Measurements from ENCODE around the gene OSBPL1A. TPM values are rescaled to one million over a fixed set of nuclear protein-coding genes. Genes with fewer than 3 reads are reported as not detected.
"Not testable (repeated sequence)": the region's sequence is repeated elsewhere in the genome, so short reads cannot be mapped to it uniquely, and the experiment has no call there.

The OSBPL1A gene
- total RNA-seq, 1 donor from 2014 or later, result 42.0 TPM

DNA sequence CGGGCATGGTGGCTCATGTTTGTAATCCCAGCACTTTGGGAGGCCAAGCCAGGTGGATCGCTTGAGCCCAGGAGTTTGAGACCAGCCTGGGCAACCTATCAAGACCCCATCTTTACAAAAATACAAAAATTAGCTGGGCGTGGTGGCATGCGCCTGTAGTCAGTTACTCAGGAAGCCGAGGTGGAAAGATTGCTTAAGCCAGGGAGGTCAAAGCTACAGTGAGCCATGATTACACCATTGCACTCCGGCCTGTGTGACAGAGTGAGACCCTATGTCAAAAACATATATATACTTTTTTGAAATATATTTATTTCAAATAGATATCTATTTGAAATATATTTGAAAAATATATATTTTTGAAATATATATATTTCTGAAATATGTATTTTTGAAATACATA lies 10.9 kb downstream of the OSBPL1A start:
- TF ChIP-seq CTCF (IDR thresholded peaks at IDR 0.05), result no peak
- DNase-seq (no peak), ATAC-seq (no peak)
- H3K9me3 ChIP-seq, result no peaks in the 10 kb centered on the region
- H3K4me3 ChIP-seq, result no peak overlapping the region
- H3K4me1 ChIP-seq, result no peaks in the 10 kb centered on the region
- no peak overlapping the region for H3K27ac ChIP-seq
- H3K27me3 ChIP-seq, result no peaks in the 10 kb centered on the region
- H3K36me3 ChIP-seq, result no peaks in the 10 kb centered on the region
- intact Hi-C loops (cut with DNase I), result no loop called here

DNA sequence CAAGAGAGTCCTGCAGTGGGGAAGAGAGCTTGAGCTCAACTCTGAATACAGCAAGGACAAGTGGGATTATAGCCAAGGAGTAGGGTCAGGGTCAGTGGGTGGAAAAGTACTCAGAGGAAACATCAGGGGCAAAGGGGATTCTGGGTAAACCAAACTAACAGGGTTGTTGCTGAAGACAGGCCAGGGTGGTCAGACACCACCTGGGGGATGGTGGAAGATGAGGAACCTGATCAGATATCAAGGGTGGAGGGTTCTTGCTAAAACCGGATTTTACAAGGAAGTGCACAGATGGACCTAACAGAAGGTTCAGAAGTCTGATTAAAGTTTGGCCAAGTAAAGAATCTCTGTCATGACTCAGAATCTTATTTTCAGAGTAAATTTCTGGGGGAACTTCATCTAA lies 16.5 kb downstream of the OSBPL1A start:
- Histone ChIP-seq H3K36me3 (no peaks in the 10 kb centered on the region), H3K4me1 (no peaks in the 10 kb centered on the region), H3K27ac (no peak overlapping the region), H3K27me3 (no peaks in the 10 kb centered on the region), H3K4me3 (no peak overlapping the region), H3K9me3 (no peaks in the 10 kb centered on the region)
- intact Hi-C loops (cut with DNase I), result no loop called here
- ATAC-seq (no peak), DNase-seq (no peak)
- no peak for TF ChIP-seq CTCF (IDR thresholded peaks at IDR 0.05)

DNA sequence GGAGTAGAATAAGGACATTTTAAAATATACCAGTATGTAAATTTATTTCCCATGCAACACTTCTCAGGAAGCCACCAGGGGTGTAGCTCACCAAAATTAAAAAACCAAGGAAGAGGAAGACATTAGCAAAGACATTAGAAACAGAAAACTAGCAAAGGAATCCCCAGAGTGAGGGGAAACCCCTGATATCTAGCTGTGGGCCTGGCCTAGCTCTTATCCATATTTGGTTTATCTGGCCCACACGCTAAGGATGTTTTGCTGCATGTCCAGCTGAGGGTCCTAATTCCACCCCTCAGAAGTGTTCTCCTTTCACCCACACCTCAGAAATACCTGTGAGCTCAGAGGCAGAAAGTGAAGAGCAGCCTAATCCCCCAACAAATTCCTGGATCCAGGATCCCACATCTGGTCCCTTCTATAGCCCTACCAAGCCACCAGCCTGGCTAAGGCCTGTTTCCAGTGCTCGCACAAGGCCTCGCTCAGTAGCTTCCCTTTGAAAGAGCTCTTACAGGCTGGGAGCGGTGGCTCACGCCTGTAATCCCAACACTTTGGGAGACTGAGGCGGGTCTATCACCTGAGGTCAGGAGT lies 17.4 kb downstream of the OSBPL1A start:
- intact Hi-C loops (cut with DNase I), result no loop called here
- Histone ChIP-seq H3K9me3 (no peaks in the 10 kb centered on the region), H3K4me3 (no peak overlapping the region), H3K27ac (no peak overlapping the region), H3K4me1 (no peaks in the 10 kb centered on the region), H3K27me3 (no peaks in the 10 kb centered on the region), H3K36me3 (no peaks in the 10 kb centered on the region)
- no peak for TF ChIP-seq CTCF (IDR thresholded peaks at IDR 0.05)
- no peak for ATAC-seq
- no peak for DNase-seq

DNA sequence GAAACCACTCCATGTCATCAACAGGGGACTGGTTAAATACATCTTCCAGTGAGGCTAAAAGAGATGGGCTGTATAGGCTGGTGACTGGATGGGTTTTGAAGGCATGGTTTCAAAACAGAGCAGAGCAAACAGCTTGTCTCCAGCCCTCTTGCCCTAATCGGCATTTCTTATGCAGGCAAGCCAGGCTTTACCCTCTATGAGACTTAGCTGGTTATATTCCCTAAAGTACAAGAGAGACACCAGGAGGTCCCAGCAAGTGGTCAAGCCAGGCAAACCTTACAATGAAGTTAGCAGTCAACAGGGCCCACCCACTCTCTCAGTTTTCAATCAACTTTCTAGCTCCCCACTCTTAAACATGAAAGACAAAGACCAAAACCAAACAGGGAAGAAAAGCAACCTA lies 19.0 kb downstream of the OSBPL1A start:
- no peaks in the 10 kb centered on the region for H3K4me1 ChIP-seq
- no peaks in the 10 kb centered on the region for H3K36me3 ChIP-seq
- intact Hi-C loops (cut with DNase I), result no loop called here
- H3K27ac ChIP-seq, result no peak overlapping the region
- no peaks in the 10 kb centered on the region for H3K9me3 ChIP-seq
- no peak for TF ChIP-seq CTCF (IDR thresholded peaks at IDR 0.05)
- H3K27me3 ChIP-seq, result no peaks in the 10 kb centered on the region
- DNase-seq (no peak), ATAC-seq (no peak)
- no peak overlapping the region for H3K4me3 ChIP-seq

GRCh38 chr18:24376531-24376930 lies 21.1 kb downstream of the OSBPL1A start:
- H3K4me1 ChIP-seq; DNase-seq; H3K27me3 ChIP-seq; H3K27ac ChIP-seq; H3K4me3 ChIP-seq; intact Hi-C loops (cut with DNase I); H3K9me3 ChIP-seq; ATAC-seq; H3K36me3 ChIP-seq: not testable (repeated sequence)

DNA sequence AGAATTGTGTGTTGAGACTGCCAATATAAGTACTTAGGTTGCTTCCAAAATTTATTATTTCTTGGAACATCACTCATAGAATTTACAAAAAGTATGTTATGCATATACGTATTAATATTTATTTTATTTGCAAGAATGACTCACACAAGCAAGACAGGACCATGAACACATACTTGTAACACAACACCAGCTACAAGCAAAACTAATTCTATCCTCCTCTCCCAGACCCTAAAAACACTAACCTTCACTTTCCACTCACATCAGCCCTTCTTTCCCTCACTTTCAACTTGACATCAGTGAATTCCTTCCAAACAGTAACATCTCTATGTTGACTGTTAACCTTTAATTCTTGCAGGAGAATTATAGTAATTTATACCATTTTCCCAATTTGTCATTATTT lies 24.3 kb downstream of the OSBPL1A start:
- Histone ChIP-seq H3K27ac (no peak overlapping the region), H3K27me3 (no peaks in the 10 kb centered on the region), H3K4me3 (no peak overlapping the region), H3K36me3 (no peaks in the 10 kb centered on the region), H3K4me1 (no peaks in the 10 kb centered on the region), H3K9me3 (no peaks in the 10 kb centered on the region)
- intact Hi-C loops (cut with DNase I), result no loop called here
- DNase-seq (no peak), ATAC-seq (no peak)
- no peak for TF ChIP-seq CTCF (IDR thresholded peaks at IDR 0.05)
